Panc1 (cell line): Measurements from ENCODE around the gene MVB12A. TPM values are rescaled to one million over a fixed set of nuclear protein-coding genes. Genes with fewer than 3 reads are reported as not detected.

ENCODE experiments used
- ATAC-seq: fragments of 200-7000 bp; cut with Tn5 transposase; 2 replicates; pipeline ENCODE4 v1.9.1; 2020; ENCODE audit warnings: mild to moderate bottlenecking, moderate library complexity
- BruUV-seq: library from RNA; stranded (reverse); fragments of 400-500 nt; replicated peaks from 2 replicates; lab custom pipeline; 2021; lab: Mats Ljungman, UMichigan
- CTCF ChIA-PET: fragments of 300-600 bp; sonication (Branson Sonifier 250); formaldehyde crosslinking; loops from one replicate; lab custom pipeline; 2022; ENCODE audit warnings: antibody characterized with exemption; lab: Charles Lee
- POLR2A ChIA-PET: fragments of 300-600 bp; sonication (Branson Sonifier 250); formaldehyde crosslinking; loops from one replicate; lab custom pipeline; 2022; ENCODE audit warnings: antibody characterized with exemption; lab: Charles Lee
- DNase-seq: peaks from one replicate; pipeline ENCODE4 v3.0.0-alpha.2; 2010; ENCODE audit warnings: low read depth, low spot score
- H3K27ac ChIP-seq: 2 replicates; pipeline ENCODE4 v1.5.1; 2011; ENCODE audit warnings: mild to moderate bottlenecking, low read length, inconsistent platforms
- H3K27me3 ChIP-seq: fragments of 200-500 bp; sonication (Bioruptor generic); 2 replicates; pipeline ENCODE4 v1.6.0; 2014; ENCODE audit warnings: low read length, inconsistent platforms; ENCODE audit not compliant: control insufficient read depth, insufficient read depth
- H3K36me3 ChIP-seq: fragments of 200-500 bp; sonication (Bioruptor generic); 2 replicates; pipeline ENCODE4 v1.5.1; 2014; ENCODE audit warnings: inconsistent platforms, mild to moderate bottlenecking, low read length, moderate library complexity; ENCODE audit not compliant: control insufficient read depth, insufficient read depth
- H3K4me1 ChIP-seq: 2 replicates; pipeline ENCODE4 v1.5.1; 2011; ENCODE audit warnings: inconsistent platforms, mild to moderate bottlenecking, low read length, moderate library complexity; ENCODE audit not compliant: control insufficient read depth, insufficient read depth
- H3K4me3 ChIP-seq, 2 experiments: 2 replicates each; pipeline ENCODE4 v1.5.1; 2011 to 2012; ENCODE audit warnings: low read depth in 2 of 2, low read length in 2 of 2, mild to moderate bottlenecking in 2 of 2, inconsistent platforms in 1 of 2, moderate library complexity in 1 of 2
- H3K9me3 ChIP-seq: fragments of 200-500 bp; sonication (Bioruptor generic); 2 replicates; pipeline ENCODE4 v1.5.1; 2014; ENCODE audit warnings: low read depth, mild to moderate bottlenecking, inconsistent platforms, low read length, moderate library complexity; ENCODE audit not compliant: control insufficient read depth, insufficient read depth
- POLR2AphosphoS5 ChIP-seq: IDR thresholded peaks from 2 replicates; pipeline ENCODE4 v1.6.1; 2012; ENCODE audit warnings: mild to moderate bottlenecking, low read depth, low read length, moderate library complexity
- SIN3A ChIP-seq: IDR thresholded peaks from 2 replicates; pipeline ENCODE4 v1.6.1; 2012; ENCODE audit warnings: low read depth, mild to moderate bottlenecking, low read length, moderate library complexity, borderline replicate concordance; ENCODE audit not compliant: insufficient read depth
- TCF7L2 ChIP-seq: IDR thresholded peaks from 2 replicates; pipeline ENCODE4 v1.6.1; 2011; ENCODE audit warnings: mild to moderate bottlenecking, low read depth, low read length, inconsistent platforms
- in situ Hi-C: cut with HindIII; loops from 2 replicates; pipeline ENCODE4 v1.10.0; 2016; ENCODE audit warnings: low sequenced_read_pairs, low pct_unique_long_range_greater_than_20kb
- intact Hi-C: fragments of 100-400 bp; cut with micrococcal nuclease; formaldehyde crosslinking; loops from one replicate; pipeline ENCODE4 v1.10.0; 2022; ENCODE audit not compliant: unreplicated experiment
- total RNA-seq: library from RNA; stranded (reverse); gene quantifications from one replicate; pipeline ENCODE4 v1.2.1, GENCODE V29; 2021; ENCODE audit not compliant: unreplicated experiment
- TF ChIP-seq, protein P1 (sequence below): fragments of 450-650 bp; IDR thresholded peaks from 2 replicates; pipeline ENCODE4 v1.5.1; 2017; ENCODE audit warnings: mild to moderate bottlenecking
- TF ChIP-seq, protein P2 (sequence below), 2 experiments: IDR thresholded peaks; 2 replicates each; pipeline ENCODE4 v1.6.1; 2011 to 2012; ENCODE audit warnings: low read depth in 2 of 2, control low read depth in 1 of 2, low read length in 1 of 2, mild to moderate bottlenecking in 1 of 2, moderate library complexity in 1 of 2; ENCODE audit not compliant: insufficient read depth in 1 of 2

Gene MVB12A
- total RNA-seq, 1 experiment from 2014 or later: 42.1 TPM

DNA sequence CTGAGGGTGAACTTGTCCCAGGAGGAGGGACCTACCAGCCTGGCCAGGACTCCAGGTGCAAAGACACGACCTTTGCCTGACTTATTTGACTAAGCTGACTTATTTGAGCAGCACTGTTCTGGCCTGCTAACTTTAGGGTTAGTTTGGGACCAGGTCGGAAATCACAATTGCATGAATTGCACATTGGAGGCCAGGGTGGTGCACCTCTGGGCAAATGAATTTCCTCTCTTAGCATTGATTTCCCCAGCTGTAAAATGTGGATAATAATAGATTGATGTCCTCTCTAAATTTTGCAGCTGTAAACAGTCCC, 13.0 kb upstream of the MVB12A start:
- CTCF ChIA-PET: interaction anchor here (0.5 kb wide), 1 partner anchor 9 kb away, joined by 5 read pairs; no protein-coding TSS in a partner anchor
- BruUV-seq: no TSS peak

GRCh38 chr19:17409990-17410389, 9.9 kb upstream of the MVB12A start:
- Histone ChIP-seq H3K9me3 (no peaks in the 10 kb centered on the region), H3K27ac (no peak overlapping the region), H3K4me3 (no peak overlapping the region), H3K36me3 (no peaks in the 10 kb centered on the region), H3K27me3 (no peaks in the 10 kb centered on the region), H3K4me1 (peaks cover 12% of the 10 kb centered on the region; the same call in 1 of the 2 replicates)
- no peak for DNase-seq
- no TSS peak for BruUV-seq
- in situ Hi-C loops: no loop called here
- intact Hi-C loops: no loop called here
- TF ChIP-seq, protein P1, sequence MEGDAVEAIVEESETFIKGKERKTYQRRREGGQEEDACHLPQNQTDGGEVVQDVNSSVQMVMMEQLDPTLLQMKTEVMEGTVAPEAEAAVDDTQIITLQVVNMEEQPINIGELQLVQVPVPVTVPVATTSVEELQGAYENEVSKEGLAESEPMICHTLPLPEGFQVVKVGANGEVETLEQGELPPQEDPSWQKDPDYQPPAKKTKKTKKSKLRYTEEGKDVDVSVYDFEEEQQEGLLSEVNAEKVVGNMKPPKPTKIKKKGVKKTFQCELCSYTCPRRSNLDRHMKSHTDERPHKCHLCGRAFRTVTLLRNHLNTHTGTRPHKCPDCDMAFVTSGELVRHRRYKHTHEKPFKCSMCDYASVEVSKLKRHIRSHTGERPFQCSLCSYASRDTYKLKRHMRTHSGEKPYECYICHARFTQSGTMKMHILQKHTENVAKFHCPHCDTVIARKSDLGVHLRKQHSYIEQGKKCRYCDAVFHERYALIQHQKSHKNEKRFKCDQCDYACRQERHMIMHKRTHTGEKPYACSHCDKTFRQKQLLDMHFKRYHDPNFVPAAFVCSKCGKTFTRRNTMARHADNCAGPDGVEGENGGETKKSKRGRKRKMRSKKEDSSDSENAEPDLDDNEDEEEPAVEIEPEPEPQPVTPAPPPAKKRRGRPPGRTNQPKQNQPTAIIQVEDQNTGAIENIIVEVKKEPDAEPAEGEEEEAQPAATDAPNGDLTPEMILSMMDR: no peak
- no peak for ATAC-seq
- POLR2A ChIA-PET: no interaction called here
- CTCF ChIA-PET: interaction anchor here (0.6 kb wide), 1 partner anchor 415 kb away, joined by 11 read pairs; no protein-coding TSS in a partner anchor

More for the DNA sequence above, 13.0 kb upstream of the MVB12A start:
- POLR2A ChIA-PET: interaction anchor here (0.6 kb wide), 1 partner anchor 13 kb away, joined by 3 read pairs; no protein-coding TSS in a partner anchor
- intact Hi-C loops: no loop called here
- H3K27me3 ChIP-seq: no peaks in the 10 kb centered on the region
- H3K27ac ChIP-seq: peak overlapping the region; percentile 77
- TF ChIP-seq POLR2AphosphoS5 (no peak), TCF7L2 (no peak), SIN3A (no peak)
- TF ChIP-seq, protein P1: no peak
- TF ChIP-seq, protein P2, sequence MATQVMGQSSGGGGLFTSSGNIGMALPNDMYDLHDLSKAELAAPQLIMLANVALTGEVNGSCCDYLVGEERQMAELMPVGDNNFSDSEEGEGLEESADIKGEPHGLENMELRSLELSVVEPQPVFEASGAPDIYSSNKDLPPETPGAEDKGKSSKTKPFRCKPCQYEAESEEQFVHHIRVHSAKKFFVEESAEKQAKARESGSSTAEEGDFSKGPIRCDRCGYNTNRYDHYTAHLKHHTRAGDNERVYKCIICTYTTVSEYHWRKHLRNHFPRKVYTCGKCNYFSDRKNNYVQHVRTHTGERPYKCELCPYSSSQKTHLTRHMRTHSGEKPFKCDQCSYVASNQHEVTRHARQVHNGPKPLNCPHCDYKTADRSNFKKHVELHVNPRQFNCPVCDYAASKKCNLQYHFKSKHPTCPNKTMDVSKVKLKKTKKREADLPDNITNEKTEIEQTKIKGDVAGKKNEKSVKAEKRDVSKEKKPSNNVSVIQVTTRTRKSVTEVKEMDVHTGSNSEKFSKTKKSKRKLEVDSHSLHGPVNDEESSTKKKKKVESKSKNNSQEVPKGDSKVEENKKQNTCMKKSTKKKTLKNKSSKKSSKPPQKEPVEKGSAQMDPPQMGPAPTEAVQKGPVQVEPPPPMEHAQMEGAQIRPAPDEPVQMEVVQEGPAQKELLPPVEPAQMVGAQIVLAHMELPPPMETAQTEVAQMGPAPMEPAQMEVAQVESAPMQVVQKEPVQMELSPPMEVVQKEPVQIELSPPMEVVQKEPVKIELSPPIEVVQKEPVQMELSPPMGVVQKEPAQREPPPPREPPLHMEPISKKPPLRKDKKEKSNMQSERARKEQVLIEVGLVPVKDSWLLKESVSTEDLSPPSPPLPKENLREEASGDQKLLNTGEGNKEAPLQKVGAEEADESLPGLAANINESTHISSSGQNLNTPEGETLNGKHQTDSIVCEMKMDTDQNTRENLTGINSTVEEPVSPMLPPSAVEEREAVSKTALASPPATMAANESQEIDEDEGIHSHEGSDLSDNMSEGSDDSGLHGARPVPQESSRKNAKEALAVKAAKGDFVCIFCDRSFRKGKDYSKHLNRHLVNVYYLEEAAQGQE (IDR thresholded peaks at IDR 0.05; ENCODE audit: insufficient read depth in 1 of 2, low read depth in 2 of 2, low read length in 1 of 2): no peak
- H3K9me3 ChIP-seq: no peaks in the 10 kb centered on the region
- H3K4me3 ChIP-seq: peak overlapping the region; percentile 8 to 39; a peak in 3 of 4 replicates
- no peak for DNase-seq
- peak; percentile 32; the same call in 1 of the 2 replicates for ATAC-seq
- H3K36me3 ChIP-seq: no peaks in the 10 kb centered on the region
- in situ Hi-C loops: no loop called here
- H3K4me1 ChIP-seq: peaks cover 12% of the 10 kb centered on the region; the same call in 1 of the 2 replicates
